CD4-positive, alpha-beta T cell treated with Interleukin-12 subunit alpha and Interleukin-12 subunit beta, for 1 hour (primary cell): ENCODE measurements around the gene CMC4.

Source experiments
- DNase-seq: peaks from one replicate; pipeline ENCODE4 v3.0.0-alpha.2; 2020

Gene CMC4, protein sequence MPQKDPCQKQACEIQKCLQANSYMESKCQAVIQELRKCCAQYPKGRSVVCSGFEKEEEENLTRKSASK

DNA sequence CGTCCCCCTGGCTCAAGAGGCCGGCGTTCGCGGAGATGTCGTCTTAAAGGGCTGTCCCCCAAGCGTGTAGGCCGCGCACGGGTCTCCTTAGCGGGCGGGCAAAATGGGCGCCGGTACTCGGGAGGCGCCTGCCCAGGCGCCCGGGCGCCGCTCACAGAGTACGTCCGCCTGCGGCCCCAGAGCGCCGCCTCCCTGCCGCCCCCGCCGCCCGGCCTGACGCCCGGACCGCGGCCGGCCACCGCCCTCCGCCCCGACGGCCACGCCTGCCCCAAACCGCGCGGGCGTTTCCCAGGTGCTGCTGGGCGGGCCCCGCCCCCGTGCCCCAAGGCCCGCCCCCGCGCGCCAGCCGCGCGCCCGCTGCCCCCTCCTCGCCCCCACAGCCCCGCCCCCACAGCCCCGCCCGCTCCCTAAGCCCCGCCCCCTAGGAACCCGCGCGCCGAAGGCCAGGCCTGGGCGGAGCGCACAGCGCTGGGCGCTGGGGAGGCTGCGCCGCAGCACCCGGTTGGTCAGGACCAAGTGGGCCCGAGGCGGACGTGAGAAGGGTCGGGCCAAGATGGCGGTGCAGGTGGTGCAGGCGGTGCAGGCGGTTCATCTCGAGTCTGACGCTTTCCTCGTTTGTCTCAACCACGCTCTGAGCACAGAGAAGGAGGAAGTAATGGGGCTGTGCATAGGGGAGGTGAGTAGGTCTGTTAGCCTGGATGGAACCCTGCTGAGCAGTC, at the start of gene CMC4, which contains the start of the genes BRCC3 and MTCP1:
Gene CMC4, minus strand, starts transcription at position 162 of the 719 bp plus-strand sequence. CDS start 7,113 bp downstream, outside the sequence.
Gene BRCC3, plus strand, starts transcription at position 534 of the 719 bp plus-strand sequence. Its CDS starts 20 bp downstream, at position 554.
Gene MTCP1, minus strand, starts transcription at position 162 of the 719 bp plus-strand sequence. CDS start 5,126 bp downstream, outside the sequence.
- peak; percentile 82 for DNase-seq

DNA sequence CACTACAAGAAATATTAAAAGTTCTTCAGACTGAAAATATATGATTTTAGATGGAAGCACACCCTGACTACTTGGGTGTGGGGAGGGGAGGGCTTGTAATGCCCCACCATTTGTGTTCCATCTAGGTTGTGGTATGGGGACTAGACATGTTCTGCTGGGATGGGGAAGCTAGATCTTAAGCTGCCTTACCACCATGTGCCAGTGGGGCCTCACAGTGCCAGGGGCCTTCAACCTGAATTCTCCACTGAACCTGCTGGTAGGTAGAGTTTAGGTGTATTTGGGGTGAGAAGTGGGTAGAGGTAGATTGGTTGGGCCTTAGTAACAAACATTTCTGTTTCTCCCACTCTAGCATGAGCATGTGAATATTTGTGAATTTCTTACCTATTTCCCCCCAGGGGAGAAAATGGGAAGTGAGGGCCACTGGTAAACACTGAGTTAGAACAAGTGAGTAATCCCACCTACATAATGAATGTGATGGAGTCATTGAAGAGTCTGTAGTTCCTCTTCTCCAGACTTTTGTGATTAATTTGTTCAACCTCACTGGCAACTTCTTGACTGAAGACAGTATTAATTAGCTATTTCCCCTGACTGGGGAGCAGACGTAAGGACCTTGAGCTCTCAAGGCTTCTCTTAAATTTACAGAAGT, 44.4 kb upstream of the CMC4 start:
- DNase-seq: no peak

DNA sequence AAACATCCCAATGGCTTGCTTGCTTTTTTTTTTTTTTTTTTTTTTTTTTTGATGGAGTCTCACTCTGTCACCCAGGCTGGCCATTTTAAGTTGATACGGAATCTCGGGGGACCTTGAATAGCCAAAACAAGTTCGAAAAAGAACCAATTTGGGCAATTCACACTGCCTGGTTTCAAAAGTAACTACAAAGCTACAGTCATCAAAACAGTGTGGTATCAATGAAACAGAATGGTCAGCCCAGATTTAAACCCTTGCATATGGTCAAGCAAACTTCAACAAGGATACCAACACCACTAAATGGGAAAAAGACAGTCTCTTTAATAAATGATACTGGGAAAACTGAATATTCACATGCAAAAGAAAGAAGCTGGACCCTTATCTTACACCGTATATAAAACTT, 42.2 kb upstream of the CMC4 start:
- no peak for DNase-seq

DNA sequence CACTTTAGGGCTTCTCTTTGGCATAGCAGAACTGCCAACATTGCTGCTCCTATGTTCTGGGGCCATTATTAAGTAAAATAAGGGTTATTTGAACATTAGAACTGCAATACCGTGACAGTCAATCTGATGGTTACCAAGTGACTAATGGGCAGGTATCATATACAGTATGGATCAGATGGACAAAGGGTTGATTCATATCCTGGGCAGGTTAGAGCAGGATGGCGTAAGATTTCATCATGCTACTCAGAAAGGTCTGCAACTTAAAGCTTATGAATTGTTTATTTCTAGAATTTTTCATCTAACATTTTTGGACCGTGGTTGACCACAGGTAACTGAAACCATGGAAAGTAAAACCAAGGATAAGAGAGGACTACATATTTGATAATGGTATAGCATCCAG, 41.2 kb upstream of the CMC4 start:
- no peak for DNase-seq

DNA sequence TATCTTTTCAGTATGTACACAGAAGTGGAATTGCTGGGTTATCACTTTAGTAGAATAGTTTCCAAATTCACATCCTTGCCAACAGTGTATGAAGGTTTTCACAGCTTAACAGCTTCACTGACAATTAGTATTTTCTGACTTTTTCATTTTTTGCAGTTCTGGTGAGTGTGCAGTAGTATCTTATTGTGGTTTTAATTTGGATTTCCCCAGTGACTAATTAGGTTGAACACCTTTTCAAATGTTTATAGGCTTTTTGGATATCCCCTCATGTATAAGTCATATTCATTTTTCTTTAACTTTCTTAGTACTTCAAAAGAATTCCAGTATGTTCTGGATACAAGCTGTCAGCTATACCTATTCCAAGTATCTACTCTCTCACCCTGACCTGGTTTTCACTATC, 37.5 kb upstream of the CMC4 start:
- DNase-seq: no peak

DNA sequence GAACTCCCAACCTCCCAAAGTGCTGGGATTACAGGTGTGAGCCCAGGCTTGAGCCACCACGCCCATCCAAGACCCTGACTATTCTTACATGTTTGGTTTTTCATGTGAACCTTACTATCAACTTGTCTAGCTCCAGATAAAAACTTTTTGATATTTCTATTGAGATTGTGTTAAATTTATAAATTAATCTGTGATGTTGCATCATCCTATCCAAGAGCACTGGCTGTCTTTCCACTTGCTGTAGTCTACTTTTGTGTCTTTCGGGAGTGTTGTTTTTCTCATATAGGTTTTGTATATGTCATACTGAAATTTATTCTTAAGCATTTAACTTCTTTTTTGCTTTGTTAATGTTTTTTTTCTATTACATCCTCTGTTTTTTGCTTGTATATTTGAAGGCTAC, 35.0 kb upstream of the CMC4 start:
- DNase-seq: no peak

DNA sequence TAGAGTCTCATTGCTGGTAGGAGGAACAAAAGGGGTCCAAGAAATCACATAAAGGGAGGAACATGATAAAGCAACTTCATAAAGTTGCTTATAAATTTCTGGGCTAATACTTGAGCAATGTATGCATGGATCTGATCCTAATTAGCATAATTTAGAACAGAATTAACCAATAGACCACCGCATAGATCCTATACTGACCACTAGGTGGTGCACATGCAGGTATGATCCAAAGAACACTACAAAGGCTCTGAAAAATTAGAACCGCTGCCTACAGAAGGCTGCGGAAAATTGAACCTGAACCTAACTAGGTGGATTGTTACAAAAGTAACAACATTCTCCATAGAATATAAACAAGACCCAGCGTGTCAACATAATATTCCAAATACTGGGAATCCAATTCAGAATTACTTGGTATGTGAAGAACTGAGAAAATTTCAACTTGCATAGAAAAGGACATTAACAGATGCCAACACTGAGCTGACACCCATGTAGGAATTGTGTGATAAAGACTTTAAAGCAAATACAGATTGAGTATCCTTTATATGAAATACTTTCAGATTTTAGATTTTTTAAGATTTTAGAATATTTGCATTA, 23.6 kb upstream of the CMC4 start:
- peak; percentile 59 for DNase-seq

DNA sequence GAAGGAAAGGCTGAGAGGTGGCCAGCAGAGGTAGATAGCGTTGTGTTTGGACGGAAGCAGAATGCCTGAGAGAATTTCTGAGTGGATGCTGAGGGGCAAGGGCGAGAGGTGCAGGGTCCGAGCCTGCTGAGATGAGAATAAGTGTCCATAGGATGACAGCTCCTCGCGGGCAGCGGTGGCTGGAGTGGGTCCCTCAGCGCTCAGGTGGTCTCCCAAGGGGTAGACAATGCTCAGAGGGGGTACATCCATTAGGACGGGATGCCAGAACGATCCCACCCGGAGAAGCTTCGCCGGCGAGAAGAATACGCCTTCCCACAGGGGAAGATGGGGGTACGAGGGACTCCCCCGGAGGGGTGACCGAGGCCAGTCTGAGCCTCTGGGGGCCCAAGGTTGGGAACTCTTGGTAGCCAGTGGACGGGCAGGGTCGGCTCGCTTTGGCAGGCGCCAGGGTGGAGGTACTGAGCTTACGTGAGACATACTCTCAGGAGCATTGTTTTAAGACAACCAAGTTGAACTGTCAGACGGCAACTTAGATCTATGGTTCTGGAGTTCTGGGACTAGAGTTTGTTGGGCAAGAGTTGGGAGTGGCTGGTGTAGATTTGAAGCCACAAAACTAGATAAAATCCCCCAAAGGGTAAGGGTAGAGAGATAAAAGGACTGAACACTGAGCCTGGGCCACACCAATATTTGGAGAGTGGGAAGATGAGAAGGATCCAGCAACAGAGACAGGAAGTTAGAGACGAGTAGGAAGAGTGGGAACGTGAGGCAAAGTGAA, 16.2 kb upstream of the CMC4 start:
- DNase-seq: no peak

DNA sequence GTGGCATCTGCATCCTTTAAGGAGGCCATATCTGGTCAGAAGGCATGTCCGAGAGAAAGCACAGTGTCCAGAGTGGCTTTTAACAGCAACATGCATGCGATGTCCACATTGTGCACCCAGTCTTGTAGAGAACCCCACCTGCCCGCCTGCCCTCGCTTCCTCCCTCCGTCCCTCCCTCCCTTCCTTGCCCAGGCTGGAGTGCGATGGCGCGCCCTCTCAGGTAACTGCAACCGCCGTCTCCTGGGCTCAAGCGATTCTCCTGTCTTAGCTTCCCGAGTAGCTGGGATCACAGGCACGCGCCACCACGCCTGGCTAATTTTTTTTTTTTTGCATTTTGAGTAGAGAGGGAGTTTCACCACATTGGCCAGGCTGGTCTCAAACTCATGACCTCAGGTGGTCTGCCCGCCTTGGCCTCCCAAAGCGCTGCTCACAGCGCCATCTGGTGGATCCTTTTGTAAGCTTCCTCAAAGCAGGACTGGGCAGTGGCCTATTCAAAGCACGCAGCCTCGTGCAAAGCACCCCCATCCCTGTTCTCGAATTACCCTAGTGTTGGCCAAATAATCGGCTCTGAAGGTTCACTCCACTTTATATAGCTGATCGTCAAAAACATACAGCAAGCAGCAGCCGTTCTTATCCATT, 15.4 kb upstream of the CMC4 start:
- peak; percentile 53 for DNase-seq

DNA sequence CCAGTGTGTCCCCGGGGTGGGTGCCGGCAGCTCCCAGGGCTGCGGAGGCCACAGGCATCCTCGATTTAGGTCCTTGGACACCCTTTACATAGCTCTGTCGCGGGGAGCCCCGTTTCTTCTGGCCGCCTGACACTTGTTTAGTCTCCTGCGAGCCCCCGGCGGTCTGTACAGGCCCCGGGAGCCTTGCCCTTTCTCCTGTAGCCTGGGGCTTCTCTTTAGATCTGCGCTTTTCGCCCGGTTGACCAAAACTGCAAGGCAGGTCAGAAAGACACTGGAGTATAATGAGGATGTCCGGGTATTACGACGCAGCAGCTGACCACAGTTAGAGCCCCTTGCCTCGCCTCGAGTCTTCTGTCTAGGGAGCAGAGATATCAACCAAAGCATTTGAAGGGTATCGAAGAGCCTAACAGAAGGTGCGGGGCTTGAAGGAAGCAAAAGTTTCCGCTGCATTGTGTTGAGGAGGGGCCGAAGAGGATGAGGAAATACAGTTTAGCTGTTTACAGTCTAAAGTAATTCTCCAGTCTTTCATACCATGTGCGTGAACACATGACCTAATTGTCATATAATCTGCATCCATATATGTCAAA, 851 bp upstream of the CMC4 start:
- peak; percentile 7 for DNase-seq

DNA sequence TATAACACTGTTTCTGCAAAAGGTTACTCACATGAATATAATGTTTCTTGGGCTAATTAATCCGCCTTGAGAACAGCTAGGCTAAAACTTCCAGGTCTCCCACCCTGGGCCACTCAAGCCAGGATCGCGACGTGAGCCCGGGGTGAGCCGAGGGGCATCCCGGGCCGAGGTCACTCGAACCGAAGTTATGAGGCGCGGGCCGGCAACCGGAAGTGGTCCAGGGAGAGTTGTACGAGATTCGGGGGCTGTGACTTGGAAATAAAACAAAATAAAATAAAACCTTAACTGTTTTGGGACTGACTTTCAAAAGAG, 317 bp downstream of the CMC4 start:
- no peak for DNase-seq

DNA sequence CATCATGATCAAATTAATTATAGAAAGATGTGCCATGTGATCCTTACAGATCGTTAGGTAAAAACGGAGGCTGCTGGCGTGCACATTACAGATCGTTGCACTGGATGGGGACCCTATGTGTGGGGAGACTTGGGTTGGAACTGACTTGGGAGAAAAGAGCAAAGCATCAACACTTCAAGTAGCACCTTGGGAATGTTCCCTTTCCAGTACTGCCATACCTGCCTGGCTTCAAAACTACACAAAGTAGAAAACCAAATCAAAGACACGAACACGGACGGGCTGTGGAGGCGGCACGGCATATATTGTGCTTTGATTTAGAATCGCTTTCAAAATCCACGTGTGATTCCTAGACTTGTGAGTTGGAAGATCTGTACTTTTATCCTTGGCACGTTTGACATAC, 898 bp downstream of the CMC4 start:
- no peak for DNase-seq

DNA sequence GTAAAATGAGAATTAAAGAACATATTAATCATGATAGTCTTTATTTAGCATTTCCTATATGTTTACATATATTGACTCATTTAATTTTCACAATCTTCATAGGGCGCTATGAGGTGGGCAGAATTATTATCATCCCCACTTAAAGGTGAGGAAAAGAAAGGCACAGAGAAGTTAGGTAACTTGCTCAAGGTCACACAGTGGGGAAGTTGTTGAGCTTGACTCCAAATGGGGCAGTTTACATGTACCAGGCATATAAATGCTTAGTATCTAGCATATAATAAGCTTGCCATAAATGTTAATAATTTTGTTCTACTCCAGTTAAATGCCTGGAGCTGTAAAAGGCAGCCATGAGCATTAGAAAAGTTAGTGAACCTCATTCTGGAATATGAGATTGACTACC, 1.5 kb downstream of the CMC4 start:
- DNase-seq: no peak

DNA sequence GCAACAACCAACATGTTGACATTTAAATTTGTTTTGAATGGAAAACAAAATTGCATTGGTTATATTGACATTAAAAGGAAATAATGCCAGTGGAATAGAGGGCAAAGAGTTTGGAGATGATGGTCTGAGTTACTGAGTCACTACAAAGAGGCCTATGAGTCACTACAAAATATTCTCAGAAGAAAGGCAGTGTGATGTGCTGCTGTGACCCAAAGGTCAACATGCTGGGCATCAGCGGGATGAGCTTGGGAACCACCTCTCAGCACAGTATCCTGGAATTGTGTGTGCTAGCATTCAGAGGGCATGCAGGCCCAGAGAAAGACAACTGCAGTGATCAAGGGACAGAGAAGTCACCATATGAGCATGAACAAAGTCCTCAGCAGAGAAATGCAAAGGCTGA, 2.8 kb downstream of the CMC4 start:
- DNase-seq: no peak

DNA sequence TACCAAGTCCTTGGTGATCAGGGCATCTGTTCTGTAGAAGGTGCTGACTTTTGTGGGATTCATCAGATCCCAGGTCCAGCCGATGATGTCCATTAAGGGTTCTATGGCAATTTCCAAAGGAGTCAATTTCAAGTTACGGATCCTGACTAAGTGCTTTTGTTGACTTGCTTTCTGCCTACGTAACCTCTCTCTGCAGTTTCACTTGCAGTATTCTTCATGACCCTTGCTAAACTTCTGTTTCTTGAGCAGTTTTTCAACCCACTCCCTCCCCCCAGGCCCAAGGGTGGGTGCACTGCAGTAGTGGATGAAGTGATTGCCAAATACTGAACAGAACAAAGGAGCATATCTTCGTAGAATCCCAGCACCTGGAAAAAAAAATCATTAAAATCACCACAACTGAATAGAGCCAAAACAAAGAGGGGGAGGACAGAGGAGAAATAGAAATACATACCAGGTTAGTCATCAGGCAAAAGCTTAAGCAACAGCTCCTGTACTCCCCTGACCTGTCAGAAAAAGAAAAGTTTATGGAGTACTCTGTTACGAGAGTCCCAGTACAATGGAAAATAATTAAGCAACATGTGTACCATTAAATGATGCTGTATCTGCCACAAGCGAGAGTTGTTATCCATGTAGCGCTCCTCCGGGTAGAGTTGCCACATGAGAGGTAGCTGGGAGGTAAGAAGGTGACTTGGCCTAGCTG, 5.8 kb downstream of the CMC4 start:
- DNase-seq: no peak

DNA sequence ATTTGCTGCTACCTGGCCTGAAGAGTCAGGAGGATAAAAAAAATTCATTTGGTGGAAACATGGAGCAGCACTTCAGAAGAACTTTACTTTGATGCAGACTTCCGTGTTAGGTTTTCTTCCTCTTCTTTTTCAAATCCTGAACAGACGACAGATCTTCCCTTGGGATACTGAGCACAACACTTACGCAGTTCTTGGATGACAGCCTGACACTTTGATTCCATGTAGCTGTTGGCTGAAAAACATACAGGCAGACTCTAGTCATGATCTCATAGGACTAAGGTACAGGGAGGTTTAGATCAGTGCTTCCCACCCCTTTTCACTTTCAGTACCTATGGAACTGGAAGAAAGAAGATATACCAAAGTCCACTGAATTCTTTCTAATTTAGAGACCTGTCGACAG, 9.2 kb downstream of the CMC4 start:
- no peak for DNase-seq

DNA sequence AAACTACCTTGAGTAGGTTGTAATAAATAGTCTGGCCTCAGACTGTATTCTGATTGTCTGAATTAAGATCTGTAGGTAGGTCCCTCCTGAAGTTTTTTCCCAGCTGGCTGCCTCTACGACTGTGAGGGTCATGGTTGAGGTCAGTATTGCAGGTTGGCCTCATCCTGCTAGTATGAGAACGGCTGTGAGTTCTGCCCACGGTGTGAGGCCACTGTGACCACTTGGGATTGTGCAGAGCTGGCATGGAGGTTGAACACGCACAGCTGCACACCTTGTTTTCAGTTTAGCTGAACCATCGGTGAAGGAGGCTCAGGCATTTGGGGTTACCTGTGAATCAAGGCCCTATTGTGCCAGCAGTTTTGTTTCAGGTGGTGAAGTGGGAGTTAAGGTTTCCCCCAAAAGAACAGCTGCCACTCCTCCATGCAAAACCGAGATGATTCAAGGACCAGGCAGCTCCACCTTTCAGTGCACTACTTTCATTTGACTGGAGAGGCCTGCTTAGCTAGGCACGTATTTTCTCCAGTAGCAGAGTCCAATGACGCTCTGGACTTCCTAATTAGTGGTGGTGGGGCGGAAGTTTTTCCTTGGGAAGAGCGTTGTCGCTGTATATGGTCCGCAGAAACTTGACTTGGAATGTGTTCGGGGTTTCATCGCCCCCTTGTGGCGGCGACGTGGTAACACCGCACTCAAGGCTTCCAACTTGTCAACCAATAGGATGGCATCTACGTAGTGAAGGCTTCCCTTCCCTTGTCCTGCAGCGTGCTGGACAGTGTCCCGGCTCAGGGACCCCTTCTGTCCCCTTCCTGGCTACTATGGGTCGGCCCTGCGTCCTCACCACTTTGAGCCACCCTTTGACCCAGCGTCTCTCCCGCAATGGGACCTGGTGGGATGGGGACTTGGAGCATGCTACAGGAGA, 13.8 kb downstream of the CMC4 start:
- peak; percentile 60 for DNase-seq

DNA sequence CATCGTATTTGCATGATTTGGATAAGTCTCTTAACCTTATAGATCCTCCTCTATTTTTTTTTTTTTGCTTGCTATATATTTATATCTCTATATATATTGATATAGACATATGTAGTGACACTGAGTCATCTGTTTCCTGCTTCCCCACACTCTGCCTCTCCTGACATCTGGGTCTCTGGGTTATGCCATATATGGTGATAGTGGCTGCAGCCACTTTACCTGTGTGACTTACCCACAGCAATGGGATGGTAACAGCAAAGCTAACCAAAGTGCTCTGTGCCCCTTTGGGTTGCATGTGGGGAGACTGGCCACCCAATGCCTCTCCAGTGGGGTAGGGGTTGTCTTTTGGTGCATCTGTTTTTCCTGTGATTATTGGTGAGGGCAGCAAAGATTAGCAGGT, 14.5 kb downstream of the CMC4 start:
- peak; percentile 13 for DNase-seq

DNA sequence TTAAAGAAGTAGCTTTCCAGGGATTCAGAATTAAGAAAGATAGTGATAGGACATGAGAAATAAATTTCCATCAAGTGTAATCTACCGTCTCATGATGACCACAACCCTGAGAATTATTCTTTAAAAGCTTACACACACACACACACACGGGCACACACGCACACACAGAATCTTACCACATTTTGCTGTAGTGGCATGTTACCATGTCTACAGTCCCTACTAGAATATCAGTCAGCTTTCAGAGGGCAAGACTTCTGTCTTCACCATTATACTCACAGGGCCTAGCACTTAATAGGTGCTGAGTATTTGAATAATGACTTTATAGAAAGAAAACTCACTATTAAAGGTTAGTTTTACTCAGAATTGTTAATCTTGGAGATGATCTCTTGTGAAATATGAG, 15.4 kb downstream of the CMC4 start:
- DNase-seq: no peak

DNA sequence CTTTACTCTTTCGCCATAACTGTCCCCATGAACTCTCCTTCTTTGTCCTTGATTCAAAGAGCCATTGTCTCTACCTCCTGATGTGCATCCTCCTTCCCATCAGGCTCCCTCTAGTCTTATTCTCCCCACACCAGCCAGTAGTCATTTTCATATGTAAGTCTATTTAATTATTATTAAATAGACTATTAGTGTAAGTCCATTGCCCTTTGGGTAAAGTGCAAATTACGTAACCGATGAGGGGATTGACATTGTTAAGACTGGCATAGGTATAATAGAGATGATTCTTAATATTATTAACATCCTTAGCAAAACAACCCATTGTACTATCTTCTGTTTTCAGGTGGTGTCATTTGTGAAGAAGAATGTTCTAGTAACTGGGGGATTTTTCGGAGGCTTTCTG, 16.7 kb downstream of the CMC4 start:
- DNase-seq: no peak

DNA sequence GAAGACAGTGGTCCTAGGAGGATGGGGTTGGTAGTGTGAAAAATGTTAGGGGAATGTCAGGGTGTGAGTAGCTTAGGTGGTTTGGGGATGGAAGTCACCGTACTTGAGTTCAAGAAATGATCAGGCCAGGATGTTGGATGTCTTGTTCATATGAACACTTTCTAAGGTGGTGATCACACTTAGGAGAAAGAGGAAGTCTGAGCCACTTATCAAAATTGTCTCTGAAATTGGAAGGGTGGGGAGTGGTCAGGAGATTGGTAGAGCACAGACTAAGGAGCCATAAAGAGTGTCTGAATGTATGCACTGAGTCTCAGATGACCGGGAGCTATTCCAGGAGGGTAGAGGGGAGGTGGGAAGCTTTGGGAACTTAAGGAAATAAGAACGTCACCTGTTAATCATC, 17.3 kb downstream of the CMC4 start:
- no peak for DNase-seq
